ES-I3 (cell line): Measurements from ENCODE around the gene HINFP.
"Not testable (repeated sequence)": the region's sequence is repeated elsewhere in the genome, so short reads cannot be mapped to it uniquely, and the experiment has no call there.

ENCODE experiments used
- H3K36me3 ChIP-seq: 2 replicates; pipeline ENCODE4 v1.6.1; 2013; ENCODE audit warnings: mild to moderate bottlenecking, low read length, control low read depth, moderate library complexity; ENCODE audit not compliant: insufficient read depth
- H3K4me1 ChIP-seq: 2 replicates; pipeline ENCODE4 v1.6.1; 2013; ENCODE audit warnings: mild to moderate bottlenecking, control low read depth, low read length; ENCODE audit not compliant: insufficient read depth
- H3K9ac ChIP-seq: 2 replicates; pipeline ENCODE4 v1.6.1; 2013; ENCODE audit warnings: low read depth, mild to moderate bottlenecking, low read length, moderate library complexity
- H3K9me3 ChIP-seq: 2 replicates; pipeline ENCODE4 v1.6.1; 2013; ENCODE audit warnings: mild to moderate bottlenecking, low read length, moderate library complexity; ENCODE audit not compliant: control insufficient read depth, insufficient read depth

Gene HINFP

GRCh38 chr11:119092880-119093842, 28.2 kb upstream of the HINFP start:
- Histone ChIP-seq H3K4me1 (no peaks in the 10 kb centered on the region), H3K9me3 (no peaks in the 10 kb centered on the region), H3K36me3 (peaks cover 13% of the 10 kb centered on the region; the same call in 1 of the 2 replicates), H3K9ac (peak overlapping the region; percentile 92)

GRCh38 chr11:119093942-119094815, 27.2 kb upstream of the HINFP start:
- Histone ChIP-seq H3K9ac (peak overlapping the region; percentile 92), H3K36me3 (peaks cover 19% of the 10 kb centered on the region; the same call in 1 of the 2 replicates), H3K9me3 (no peaks in the 10 kb centered on the region), H3K4me1 (no peaks in the 10 kb centered on the region)

GRCh38 chr11:119094816-119095065, 26.6 kb upstream of the HINFP start:
- H3K9me3 ChIP-seq: no peaks in the 10 kb centered on the region
- H3K36me3 ChIP-seq: peaks cover 19% of the 10 kb centered on the region; the same call in 1 of the 2 replicates
- H3K4me1 ChIP-seq: no peaks in the 10 kb centered on the region

GRCh38 chr11:119095066-119095880, 26.1 kb upstream of the HINFP start:
- H3K36me3 ChIP-seq: peaks cover 19% of the 10 kb centered on the region; the same call in 1 of the 2 replicates
- no peaks in the 10 kb centered on the region for H3K9me3 ChIP-seq
- no peaks in the 10 kb centered on the region for H3K4me1 ChIP-seq
- H3K9ac ChIP-seq: peak overlapping the region; percentile 92

More at GRCh38 chr11:119094816-119095065, 26.6 kb upstream of the HINFP start:
- peak overlapping the region; percentile 92 for H3K9ac ChIP-seq

GRCh38 chr11:119099711-119100110, 21.7 kb upstream of the HINFP start:
- H3K9ac ChIP-seq: no peak overlapping the region
- no peaks in the 10 kb centered on the region for H3K4me1 ChIP-seq
- peaks cover 11% of the 10 kb centered on the region; the same call in 1 of the 2 replicates for H3K36me3 ChIP-seq
- no peaks in the 10 kb centered on the region for H3K9me3 ChIP-seq

GRCh38 chr11:119100246-119100970, 21.0 kb upstream of the HINFP start:
- H3K36me3 ChIP-seq: peaks cover 11% of the 10 kb centered on the region; the same call in 1 of the 2 replicates
- H3K9ac ChIP-seq: peak overlapping the region; percentile 65
- no peaks in the 10 kb centered on the region for H3K9me3 ChIP-seq
- no peaks in the 10 kb centered on the region for H3K4me1 ChIP-seq

- peaks cover 11% of the 10 kb centered on the region; the same call in 1 of the 2 replicates for H3K36me3 ChIP-seq
- H3K9ac ChIP-seq: peak overlapping the region; percentile 65
- no peaks in the 10 kb centered on the region for H3K9me3 ChIP-seq
- H3K4me1 ChIP-seq: peaks cover 3% of the 10 kb centered on the region
These were observed 20.2 kb upstream of the HINFP start for GRCh38 chr11:119100994-119101758.

GRCh38 chr11:119101759-119102423, 19.5 kb upstream of the HINFP start, which contains the start of gene DPAGT1:
DPAGT1 (minus strand) TSS chr11:119101853; CDS start chr11:119101655, 198 bp downstream.
- peaks cover 11% of the 10 kb centered on the region; the same call in 1 of the 2 replicates for H3K36me3 ChIP-seq
- H3K4me1 ChIP-seq: peaks cover 9% of the 10 kb centered on the region
- H3K9me3 ChIP-seq: no peaks in the 10 kb centered on the region
- peak within 1 kb of the TSS; percentile 65 for H3K9ac ChIP-seq

- not testable (repeated sequence) for H3K4me1 ChIP-seq, H3K36me3 ChIP-seq, H3K9me3 ChIP-seq
- peak overlapping the region; percentile 21; the same call in 1 of the 2 replicates for H3K9ac ChIP-seq
These were observed 18.2 kb upstream of the HINFP start for GRCh38 chr11:119103161-119103664.

- 0 out of 2 replicates have a peak, but pooled peaks cover 2% of the 10 kb centered on the region for H3K36me3 ChIP-seq
- H3K9me3 ChIP-seq: no peaks in the 10 kb centered on the region
- no peak overlapping the region for H3K9ac ChIP-seq
- H3K4me1 ChIP-seq: peaks cover 9% of the 10 kb centered on the region
These were observed 17.6 kb upstream of the HINFP start for GRCh38 chr11:119103793-119104192.

- Histone ChIP-seq H3K4me1 (peaks cover 9% of the 10 kb centered on the region), H3K9ac (peak within 1 kb of the TSS; percentile 71)
These were observed 14.5 kb upstream of the HINFP start, which contains the start of gene C2CD2L for GRCh38 chr11:119106564-119107537. C2CD2L (plus strand) TSS chr11:119107344; CDS start chr11:119107742, 398 bp downstream.

More at GRCh38 chr11:119106564-119107537, 14.5 kb upstream of the HINFP start, which contains the start of gene C2CD2L:
- Histone ChIP-seq H3K36me3 (no peaks in the 10 kb centered on the region), H3K9me3 (no peaks in the 10 kb centered on the region)
